Osteocyte (in vitro differentiated cells): ENCODE data around the gene CAMKK2. TPM values are rescaled to one million over a fixed set of nuclear protein-coding genes. Genes with fewer than 3 reads are reported as not detected.
"Not testable (repeated sequence)": the region's sequence is repeated elsewhere in the genome, so short reads cannot be mapped to it uniquely, and the experiment has no call there.

Experiments used
- DNase-seq: peaks from one replicate; pipeline ENCODE4 v3.0.0; 2021; ENCODE audit warnings: mixed read lengths; ENCODE audit not compliant: unreplicated experiment; ENCODE audit errors: extremely low spot score
- H3K27ac Mint-ChIP-seq: one replicate; pipeline ENCODE4 v1.8.0; 2021; ENCODE audit warnings: mild to moderate bottlenecking, mixed read lengths; ENCODE audit not compliant: unreplicated experiment
- H3K27me3 Mint-ChIP-seq: one replicate; pipeline ENCODE4 v1.8.0; 2021; ENCODE audit warnings: mixed read lengths; ENCODE audit not compliant: unreplicated experiment
- H3K36me3 Mint-ChIP-seq: one replicate; pipeline ENCODE4 v1.8.0; 2021; ENCODE audit warnings: mixed read lengths; ENCODE audit not compliant: unreplicated experiment
- H3K4me1 Mint-ChIP-seq: one replicate; pipeline ENCODE4 v1.8.0; 2021; ENCODE audit warnings: mixed read lengths; ENCODE audit not compliant: unreplicated experiment
- H3K4me3 Mint-ChIP-seq: one replicate; pipeline ENCODE4 v1.8.0; 2021; ENCODE audit warnings: mild to moderate bottlenecking, moderate library complexity, mixed read lengths; ENCODE audit not compliant: unreplicated experiment
- H3K9me3 Mint-ChIP-seq: one replicate; pipeline ENCODE4 v1.8.0; 2021; ENCODE audit warnings: mixed read lengths; ENCODE audit not compliant: unreplicated experiment
- CTCF ChIP-seq: fragments of 200-600 bp; sonication (generic); IDR thresholded peaks from 2 replicates; pipeline ENCODE4 v1.5.0; 2021; ENCODE audit warnings: antibody characterized with exemption, mild to moderate bottlenecking, moderate library complexity
- total RNA-seq: library from RNA; stranded (reverse); gene quantifications from 2 replicates; pipeline ENCODE4 v1.2.1, GENCODE V29; 2021

The CAMKK2 gene
- total RNA-seq, 1 donor from 2014 or later: 33.0 TPM

- Mint-ChIP-seq H3K9me3 (no peaks in the 10 kb centered on the region), H3K4me3 (no peak overlapping the region), H3K4me1 (no peaks in the 10 kb centered on the region), H3K27ac (no peak overlapping the region), H3K36me3 (peaks cover 55% of the 10 kb centered on the region), H3K27me3 (no peaks in the 10 kb centered on the region)
- TF ChIP-seq CTCF: no peak
- DNase-seq: no peak
Observed at GRCh38 chr12:121259074-121259473, 37.4 kb downstream of the CAMKK2 start.

DNA sequence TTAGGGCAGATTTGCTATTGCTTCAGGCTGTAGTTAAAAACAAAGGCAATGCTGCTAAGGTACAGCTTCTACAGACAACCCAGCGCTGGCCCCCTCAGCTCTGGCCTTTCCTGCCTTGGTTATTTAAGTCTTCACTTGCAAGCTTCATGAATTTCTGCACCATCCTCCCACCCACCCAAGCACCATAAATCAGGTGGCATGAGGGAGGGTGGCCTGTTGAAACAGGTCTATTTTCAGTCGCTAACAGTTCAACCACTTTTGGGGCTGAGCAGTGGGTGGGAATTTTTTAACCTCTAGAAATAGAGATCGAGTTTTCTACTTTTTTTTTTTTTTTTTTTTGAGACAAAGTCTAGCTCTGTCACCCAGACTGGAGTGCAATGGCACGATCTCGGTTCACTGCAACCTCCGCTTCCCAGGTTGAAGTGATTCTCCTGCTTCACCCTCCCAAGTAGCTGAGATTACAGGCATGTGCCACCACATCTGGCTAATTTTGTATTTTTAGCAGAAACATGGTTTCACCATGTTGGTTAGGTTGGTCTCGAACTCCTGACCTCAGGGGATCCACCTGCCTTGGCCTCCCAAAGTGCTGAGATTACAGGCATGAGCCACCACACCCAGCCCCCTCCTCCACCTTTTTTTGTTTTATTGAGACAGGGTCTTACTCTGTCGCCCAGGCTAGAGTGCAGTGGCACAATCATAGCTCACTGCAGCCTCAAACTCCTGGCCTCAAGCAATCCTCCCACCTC lies 38.6 kb downstream of the CAMKK2 start:
- not testable (repeated sequence) for H3K27ac Mint-ChIP-seq, DNase-seq, H3K4me1 Mint-ChIP-seq, H3K27me3 Mint-ChIP-seq, H3K4me3 Mint-ChIP-seq, H3K9me3 Mint-ChIP-seq
- H3K36me3 Mint-ChIP-seq: peaks cover 62% of the 10 kb centered on the region

DNA sequence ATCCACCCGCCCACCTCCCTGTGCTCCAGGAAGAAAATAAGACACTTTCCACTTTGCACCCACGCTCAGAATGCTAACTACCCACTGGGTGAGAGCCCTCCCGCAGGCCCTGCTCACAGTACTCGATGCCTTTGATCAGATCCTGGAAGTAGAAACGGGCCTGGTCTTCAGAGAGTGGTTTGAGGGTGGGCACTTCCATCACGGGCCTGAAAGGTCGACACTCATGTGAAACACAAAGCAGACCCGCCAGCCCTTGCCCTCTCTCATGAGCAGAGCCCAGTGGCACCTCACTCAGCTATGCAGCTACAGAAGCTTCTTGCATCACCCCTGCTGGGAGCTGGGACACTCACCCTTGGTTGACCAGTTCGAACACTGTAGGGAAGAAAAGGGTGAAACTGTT lies 41.1 kb downstream of the CAMKK2 start:
- Mint-ChIP-seq H3K27me3 (no peaks in the 10 kb centered on the region), H3K9me3 (no peaks in the 10 kb centered on the region), H3K4me1 (no peaks in the 10 kb centered on the region), H3K36me3 (peaks cover 65% of the 10 kb centered on the region), H3K27ac (no peak overlapping the region), H3K4me3 (no peak overlapping the region)
- no peak for DNase-seq
- no peak for TF ChIP-seq CTCF

DNA sequence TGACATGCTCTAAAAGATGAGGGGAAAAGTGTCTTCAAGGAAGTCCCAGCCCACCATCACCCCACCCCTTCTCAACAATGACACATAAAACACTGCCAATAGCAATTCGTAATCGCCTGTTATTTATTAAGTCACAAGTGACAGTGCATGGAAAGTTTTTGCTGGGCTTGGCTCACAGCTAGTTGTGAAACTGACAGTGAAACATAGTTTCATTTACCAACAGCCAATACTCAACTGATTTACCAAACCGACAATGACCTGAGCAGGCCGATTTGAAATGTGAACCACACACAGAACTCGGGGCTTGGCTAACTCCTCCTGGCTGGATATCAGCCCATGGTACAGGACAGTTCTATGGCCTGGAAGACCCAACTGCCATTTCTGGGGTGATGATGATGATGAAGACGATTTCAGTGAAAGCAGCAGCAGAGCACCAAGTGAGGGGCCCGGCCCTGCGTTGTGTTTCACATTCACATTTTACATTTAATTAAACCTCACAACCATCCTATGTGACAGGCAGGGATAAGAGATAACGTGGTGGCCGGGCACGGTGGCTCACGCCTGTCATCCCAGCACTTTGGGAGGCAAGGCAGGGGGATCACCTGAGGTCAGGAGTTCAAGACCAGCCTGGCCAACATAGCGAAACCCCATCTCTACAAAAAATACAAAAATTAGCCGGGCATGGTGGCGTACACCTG lies 42.7 kb downstream of the CAMKK2 start:
- H3K9me3 Mint-ChIP-seq: no peaks in the 10 kb centered on the region
- no peak overlapping the region for H3K27ac Mint-ChIP-seq
- no peaks in the 10 kb centered on the region for H3K4me1 Mint-ChIP-seq
- no peak for TF ChIP-seq CTCF
- H3K27me3 Mint-ChIP-seq: no peaks in the 10 kb centered on the region
- no peak overlapping the region for H3K4me3 Mint-ChIP-seq
- H3K36me3 Mint-ChIP-seq: peaks cover 61% of the 10 kb centered on the region
- DNase-seq: no peak

DNA sequence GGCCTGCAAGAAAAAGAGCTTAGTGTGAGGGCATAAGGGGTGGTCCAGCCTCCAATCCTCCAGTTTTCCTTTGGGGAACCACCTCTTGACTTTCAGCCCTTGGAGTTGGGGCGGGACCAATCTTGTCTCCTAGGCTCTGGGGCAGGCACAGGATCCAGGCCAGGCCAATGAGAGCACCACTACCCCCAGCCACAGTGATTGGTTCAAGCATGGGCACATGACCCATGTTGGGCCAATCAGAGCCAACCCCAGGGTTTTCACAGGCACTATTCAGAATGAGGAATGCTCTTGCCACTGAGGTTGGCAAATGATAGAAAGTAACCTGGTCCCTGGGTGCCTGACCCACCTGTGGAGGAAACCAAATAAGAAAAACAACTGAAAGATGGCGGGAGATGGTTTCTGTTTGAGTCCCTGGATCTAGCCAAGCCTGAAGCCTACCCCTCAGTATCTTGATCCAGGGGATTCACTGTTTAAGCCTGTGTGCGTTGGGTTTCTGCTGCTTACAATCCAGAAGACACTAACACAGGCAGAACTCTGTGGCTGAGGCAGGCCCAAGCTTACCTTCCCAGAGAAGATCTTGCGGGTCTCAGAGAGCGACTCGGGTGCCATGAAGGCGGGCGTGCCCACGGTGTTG lies 43.7 kb downstream of the CAMKK2 start:
- Mint-ChIP-seq H3K4me1 (no peaks in the 10 kb centered on the region), H3K4me3 (no peak overlapping the region), H3K9me3 (no peaks in the 10 kb centered on the region), H3K36me3 (peaks cover 61% of the 10 kb centered on the region), H3K27ac (no peak overlapping the region), H3K27me3 (no peaks in the 10 kb centered on the region)
- no peak for DNase-seq
- no peak for TF ChIP-seq CTCF
